GM18526 (cell line): ENCODE measurements around the gene ACIN1.

ENCODE experiments used
- POLR2A ChIP-seq: IDR thresholded peaks from 3 replicates; pipeline ENCODE4 v1.6.1; 2011; ENCODE audit not compliant: insufficient read length; ENCODE audit errors: extremely low read depth

Gene ACIN1

GRCh38 chr14:23034498-23035302 is 60.2 kb downstream of the ACIN1 start, which contains the start of gene PSMB5:
Gene PSMB5 (minus strand): TSS chr14:23034900. CDS start chr14:23034881, 19 bp downstream.
- TF ChIP-seq POLR2A: peak; percentile 76

GRCh38 chr14:23033801-23034497 is 61.0 kb downstream of the ACIN1 start:
- TF ChIP-seq POLR2A: no peak

GRCh38 chr14:23033251-23033727 is 61.6 kb downstream of the ACIN1 start:
- TF ChIP-seq POLR2A: no peak

GRCh38 chr14:23030936-23031335 is 64.0 kb downstream of the ACIN1 start:
- no peak for TF ChIP-seq POLR2A

GRCh38 chr14:23028799-23029198 is 66.1 kb downstream of the ACIN1 start:
- no peak for TF ChIP-seq POLR2A

- no peak for TF ChIP-seq POLR2A
These were observed 69.7 kb downstream of the ACIN1 start for GRCh38 chr14:23025151-23025814.

- TF ChIP-seq POLR2A: no peak
These were observed 70.3 kb downstream of the ACIN1 start for GRCh38 chr14:23024612-23025075.

GRCh38 chr14:23023795-23024152 is 71.2 kb downstream of the ACIN1 start:
- no peak for TF ChIP-seq POLR2A

- no peak for TF ChIP-seq POLR2A
These were observed 71.7 kb downstream of the ACIN1 start for GRCh38 chr14:23023022-23023794.

GRCh38 chr14:23021889-23022442 is 73.0 kb downstream of the ACIN1 start:
- no peak for TF ChIP-seq POLR2A

- no peak for TF ChIP-seq POLR2A
These were observed 73.5 kb downstream of the ACIN1 start for GRCh38 chr14:23021434-23021833.

GRCh38 chr14:23020143-23021128 is 74.5 kb downstream of the ACIN1 start:
- no peak for TF ChIP-seq POLR2A

GRCh38 chr14:23018107-23018506 is 76.8 kb downstream of the ACIN1 start:
- no peak for TF ChIP-seq POLR2A
